Glomerular endothelial cell (primary cell): ENCODE data around the gene POLN. TPM values are rescaled to one million over a fixed set of nuclear protein-coding genes. Genes with fewer than 3 reads are reported as not detected.

ENCODE experiments used
- DNase-seq: peaks from one replicate; pipeline ENCODE4 v3.0.0-alpha.2; 2011; ENCODE audit warnings: low read depth, low spot score; ENCODE audit errors: extremely low read depth
- total RNA-seq: library from RNA; depleted of rRNA; stranded (reverse); fragments of >200 nt; gene quantifications from 2 replicates; pipeline ENCODE4 v1.2.3, GENCODE V29; 2015

POLN gene
- total RNA-seq, 1 donor from 2014 or later: 1.6 TPM

DNA sequence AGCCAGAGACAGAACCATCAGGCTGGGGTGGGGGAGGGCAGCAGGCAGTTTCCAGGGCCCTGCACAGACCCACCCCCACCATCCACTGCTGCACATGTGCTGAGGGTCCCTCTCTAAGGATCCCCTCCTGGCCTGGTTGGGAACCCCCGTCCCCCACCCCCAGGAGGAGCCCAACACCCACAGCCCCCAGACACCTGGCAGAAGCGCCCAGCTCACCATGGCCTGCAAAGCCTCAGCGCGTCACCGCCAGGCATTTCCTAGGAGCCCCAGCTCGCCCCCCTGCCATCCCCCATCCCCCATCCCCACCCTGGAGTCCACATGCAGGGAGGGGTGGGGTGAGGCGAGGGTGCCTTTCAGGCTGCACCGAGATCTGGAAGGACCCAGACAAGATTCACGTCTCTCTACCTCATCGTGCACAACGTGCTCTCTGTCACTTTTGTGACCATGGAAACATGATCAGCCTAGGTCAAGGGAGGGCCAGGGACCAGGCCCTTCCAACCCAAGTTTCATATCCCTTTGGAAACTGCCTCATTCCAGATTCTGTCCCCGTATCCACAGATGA lies 10.7 kb upstream of the POLN start:
- no peak for DNase-seq

DNA sequence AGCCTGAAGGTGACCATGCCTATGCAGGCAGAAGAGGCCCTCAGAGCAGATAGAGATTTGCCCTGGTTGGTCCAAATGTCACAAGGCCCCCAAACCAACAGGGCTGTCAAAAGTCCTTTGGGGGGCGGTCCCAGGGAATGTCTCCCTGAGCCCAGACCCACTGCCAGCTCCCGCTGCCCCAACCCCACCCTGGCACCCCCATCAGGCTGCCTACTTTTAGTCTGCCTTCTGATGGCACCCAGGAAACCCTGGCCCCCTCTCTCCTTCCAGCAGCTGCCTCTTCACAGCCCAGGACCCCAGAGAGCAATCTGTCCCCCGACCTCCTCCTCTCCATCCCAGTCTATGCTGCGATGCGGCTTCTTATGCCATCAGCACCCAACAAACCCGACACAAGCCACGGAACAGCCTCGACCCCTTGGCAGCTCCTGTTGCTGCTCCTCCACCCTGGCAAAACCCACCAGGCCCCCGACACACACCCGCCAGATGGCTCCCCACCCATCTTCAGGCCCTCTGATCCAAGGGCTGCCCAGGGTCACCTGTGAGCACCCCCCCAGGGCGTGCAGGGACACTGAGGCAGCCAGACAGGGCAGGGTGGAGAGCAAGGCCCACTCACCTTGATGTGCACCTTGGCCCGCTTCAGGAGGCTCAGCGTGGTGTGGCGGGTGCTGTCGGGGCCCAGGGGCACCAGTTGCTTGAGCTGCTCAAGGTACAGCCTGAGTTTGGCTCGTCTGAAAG lies 10.0 kb upstream of the POLN start:
- no peak for DNase-seq

DNA sequence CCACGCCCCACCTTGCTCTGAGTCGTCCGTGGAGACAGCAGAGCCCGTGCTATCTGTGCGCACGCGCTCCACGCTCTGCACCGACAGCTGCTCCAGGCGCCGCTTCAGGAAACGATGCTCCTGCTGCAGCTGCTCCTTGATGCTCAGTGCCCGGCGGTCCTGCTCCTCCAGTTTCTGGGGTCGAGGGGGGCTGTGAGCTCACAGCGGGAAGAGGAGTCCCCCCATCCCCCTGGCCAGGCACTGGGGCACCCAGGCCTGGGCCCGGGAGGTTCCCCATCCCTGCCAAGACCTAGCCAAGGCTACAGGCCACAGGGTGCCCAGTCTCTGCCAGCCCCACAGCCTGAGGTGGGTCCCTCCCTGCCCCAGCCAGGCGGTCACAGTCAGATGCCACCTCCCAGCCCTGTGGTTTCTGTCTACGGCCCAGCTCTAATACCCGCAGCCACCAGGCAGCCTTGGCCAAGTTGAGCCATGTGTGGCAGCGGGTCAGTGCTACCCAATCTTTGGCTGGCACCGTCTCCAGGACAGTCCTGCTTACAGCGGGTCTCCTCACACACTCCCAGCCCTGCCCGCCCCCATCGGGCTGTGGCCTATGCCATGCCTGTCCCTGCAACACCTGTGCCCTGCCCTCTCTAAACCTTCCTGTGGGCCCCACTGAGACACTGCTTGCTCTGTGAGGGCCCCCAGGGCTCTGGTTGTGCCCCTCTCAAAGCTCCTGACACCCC lies 9.3 kb upstream of the POLN start:
- DNase-seq: no peak

DNA sequence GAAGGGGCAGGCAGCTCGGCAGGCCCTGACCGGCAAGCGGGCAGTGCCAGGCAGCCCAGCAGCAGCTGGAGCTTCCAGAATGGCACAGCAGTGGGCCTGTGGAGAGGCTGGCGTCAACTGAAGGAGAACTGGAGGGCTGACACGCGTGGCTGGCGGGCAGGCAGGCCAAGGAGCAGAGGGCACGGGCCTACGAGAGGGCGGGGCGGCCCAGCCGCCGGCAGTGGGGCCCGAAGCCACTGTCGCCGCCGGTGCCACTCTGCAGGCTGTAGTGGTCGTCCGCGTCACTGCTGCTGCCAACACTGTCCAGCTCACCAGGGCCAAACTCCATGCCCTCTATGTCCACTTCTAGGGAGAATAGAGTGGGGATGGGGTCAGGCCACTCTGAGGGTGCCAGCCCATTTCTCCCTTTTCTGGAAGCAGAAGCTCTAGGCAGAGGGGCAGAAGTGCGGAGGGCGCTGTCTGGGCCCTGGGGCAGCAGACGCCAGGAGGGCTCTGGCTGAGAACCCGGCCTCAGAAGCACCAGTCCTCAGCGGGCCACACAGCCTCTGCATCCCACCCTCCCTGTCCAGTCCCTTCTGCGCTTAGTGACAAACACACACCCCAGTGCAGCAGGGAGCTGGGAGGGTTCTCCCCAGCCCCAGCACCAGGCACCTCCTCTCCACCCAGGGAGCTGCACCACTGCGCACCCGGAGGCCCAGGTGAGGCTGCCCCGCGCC lies 8.6 kb upstream of the POLN start:
- DNase-seq: no peak

DNA sequence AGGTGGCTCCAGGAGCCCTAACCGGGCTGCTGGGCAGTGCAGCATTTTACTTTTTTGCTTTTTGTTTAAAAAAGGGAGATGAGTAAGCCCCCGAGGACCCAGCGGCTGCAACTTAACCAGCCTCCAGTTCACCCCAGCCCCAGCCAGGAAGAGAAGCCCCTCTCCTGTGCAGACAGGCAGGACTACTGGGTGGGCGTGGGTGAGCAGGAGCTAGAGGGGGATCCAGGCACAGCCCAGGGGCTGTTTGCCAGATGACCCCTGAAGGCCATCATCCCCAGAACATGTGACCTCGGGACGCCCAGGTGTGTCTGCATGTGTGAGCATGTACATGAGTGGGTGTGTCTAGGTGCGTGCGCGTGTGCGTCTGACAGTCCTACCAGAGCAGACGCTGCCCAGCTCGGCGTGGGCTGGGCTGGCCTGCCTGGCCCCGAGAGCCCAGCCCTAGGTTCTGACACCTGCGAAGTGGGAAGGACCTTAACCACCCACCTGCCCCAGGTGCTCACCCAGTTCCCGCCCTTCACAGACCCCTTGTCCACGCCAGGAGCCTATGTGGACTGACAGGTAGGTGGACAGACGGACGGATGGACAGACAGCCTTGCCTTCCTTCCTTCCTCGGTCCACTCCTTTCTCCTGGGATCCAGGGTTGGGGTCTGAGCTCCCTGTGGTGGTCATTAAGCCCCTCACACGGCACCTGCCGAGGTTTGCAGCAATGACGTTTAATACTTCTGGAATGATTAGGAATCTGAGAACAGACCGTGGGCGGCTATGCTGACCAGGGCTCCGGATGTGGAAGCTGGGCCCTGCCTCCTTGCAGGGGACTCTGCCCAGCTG lies 7.8 kb upstream of the POLN start:
- DNase-seq: no peak

DNA sequence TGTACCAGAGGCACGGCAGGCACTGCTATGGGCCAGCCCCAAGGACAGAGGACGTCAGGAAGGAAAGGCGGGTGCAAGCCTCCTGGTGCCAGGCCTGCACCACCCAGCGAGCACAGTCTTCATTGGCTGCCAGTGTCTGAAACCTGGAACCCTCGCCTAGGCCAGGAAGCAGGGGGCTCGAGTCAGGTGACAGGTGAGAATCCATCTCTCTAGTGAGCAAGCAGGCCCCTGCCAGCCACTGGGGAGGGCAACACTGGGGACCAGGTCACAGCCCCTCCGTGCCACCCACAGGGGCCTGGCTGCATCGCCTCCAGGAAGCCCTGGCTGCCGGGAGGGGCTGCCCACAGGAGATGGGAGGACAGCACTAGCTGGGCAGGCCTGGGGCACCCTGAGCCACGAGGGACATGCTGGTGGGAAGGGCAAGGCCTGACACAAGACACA lies 6.9 kb upstream of the POLN start:
- DNase-seq: no peak

DNA sequence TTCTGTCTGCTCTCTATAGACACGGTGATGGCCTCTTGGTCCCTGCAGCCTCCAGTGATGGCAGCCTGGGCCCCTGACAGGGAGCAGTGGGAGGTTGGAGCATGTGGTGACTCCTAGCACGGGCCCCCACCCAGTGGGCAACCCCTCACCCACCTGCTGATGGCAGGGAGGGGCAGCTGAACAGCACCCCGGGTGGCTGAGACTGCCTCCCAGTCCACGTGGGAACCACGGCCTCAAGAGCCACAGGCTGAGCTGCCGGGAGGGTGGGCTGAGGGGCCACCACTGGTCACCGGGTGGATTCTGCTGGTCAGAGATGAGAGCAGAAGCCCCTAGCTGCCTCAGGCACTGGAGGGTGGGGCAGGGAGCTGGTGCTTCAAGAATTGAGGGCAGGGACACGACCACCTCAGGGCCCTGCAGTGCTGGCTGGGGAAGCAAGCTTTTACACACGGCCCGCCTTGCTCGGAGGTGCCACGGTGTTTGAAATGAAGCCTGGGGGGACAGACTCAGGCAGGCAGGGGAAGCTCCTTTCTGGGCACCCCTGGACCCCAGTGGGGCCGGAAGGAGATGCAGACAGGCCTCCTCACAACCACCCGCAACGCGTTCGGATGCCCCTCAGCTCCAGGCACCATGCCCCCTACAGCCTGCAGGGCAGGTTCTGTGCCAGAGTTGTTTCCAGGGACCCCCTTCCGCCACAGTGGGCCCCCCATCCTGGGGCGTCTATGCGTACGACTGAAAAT lies 6.3 kb upstream of the POLN start:
- no peak for DNase-seq

DNA sequence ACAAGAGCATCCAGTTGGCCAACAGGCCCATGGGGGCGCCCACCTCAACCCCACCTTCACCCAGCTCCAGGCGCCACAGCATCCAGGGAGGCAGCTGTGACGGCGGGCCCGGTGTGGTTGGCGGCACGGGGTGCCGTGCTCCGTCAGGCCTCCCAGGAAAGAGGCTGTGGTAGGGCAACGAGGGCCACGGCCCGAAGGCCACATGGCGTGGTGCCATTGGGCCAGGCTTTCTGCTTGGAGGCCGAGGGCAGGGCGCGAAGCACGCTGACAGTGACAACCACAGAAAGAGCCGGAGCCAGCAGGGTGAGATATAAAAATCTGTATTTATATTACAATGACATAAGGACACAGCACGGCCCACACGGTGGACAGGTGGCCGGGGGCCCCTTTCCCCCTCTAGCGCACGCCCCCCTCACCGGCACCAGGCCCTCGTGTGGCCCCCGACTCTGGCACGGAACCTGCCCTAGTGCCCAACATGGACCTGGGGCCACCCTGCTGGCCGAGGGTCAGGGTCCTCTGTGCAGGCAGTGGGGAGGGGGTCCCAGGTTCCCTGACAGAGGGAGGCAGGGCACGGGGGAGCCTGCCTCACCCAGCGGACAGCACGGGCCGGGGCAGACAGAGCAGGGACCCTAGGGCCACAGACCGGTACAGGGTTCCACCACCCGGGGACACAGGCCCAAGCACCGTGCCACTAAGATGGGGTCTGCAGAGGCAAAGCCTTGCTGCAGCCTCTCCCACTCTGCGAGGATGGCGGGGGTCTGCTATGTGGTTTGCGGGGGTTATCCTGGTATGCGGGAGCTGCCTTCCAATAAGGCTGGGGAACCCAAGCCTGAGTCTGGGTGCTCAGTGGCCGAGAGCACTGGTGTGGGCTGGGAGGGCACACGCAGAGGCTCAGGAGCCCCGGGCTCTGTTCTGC lies 5.5 kb upstream of the POLN start:
- no peak for DNase-seq

DNA sequence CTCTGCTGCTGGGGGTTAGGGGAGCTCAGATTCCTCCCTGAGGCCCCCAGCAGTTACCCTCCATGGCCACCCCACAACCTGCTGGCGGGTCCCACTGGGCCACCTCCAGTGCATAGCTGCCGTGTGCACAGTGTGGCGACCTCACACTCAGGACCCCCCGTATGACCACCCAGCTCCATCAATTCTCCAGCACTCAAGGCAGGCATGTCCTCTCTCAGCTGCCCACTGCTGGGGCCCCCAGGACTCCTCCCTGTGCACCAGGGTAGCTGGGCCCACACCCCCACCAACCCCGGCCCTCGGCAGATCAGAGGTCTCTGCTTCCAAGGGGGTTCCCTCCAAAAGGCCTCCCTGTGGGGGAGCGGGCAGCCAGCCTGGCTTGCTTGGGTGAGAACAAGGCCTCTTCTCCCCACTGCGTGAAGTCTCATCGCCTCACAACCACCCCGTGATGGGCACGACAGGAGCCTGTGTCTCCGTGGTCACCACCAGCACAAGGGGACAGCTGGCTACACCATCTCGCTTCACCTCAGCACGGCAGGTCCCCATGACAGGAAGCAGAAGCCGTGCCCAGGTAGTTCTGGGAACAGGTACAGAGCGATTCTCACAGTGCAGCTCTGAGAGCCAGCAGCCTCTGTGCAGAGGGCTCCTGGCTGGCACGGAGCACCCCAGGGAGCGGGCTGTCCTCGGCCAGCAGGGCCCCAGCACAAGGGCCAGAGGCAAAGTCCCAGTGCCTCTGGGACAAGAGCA lies 4.6 kb upstream of the POLN start:
- DNase-seq: no peak

DNA sequence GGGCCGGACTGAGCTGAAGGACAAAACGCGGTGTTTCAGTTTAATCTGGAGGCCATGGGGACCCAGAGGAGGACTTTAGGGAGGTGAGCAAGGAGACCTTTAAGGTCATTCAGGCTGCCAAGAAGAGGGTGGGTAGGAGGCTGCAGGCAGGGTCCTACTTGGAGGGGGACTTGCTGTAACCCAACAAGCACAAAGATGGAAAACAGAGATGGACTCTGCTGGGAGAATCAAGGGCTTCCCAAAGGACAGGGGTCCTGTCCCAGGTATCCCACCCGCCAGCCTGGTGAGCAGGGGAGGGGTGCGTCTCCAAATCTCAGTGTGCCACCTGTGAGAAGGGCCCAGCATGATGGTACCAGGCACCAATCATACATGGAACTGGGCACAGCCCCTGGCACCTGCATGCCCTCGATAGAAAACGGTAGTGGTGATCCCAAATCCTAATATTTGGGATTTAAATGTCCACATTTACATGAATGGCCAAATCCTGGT lies 3.9 kb upstream of the POLN start:
- no peak for DNase-seq

DNA sequence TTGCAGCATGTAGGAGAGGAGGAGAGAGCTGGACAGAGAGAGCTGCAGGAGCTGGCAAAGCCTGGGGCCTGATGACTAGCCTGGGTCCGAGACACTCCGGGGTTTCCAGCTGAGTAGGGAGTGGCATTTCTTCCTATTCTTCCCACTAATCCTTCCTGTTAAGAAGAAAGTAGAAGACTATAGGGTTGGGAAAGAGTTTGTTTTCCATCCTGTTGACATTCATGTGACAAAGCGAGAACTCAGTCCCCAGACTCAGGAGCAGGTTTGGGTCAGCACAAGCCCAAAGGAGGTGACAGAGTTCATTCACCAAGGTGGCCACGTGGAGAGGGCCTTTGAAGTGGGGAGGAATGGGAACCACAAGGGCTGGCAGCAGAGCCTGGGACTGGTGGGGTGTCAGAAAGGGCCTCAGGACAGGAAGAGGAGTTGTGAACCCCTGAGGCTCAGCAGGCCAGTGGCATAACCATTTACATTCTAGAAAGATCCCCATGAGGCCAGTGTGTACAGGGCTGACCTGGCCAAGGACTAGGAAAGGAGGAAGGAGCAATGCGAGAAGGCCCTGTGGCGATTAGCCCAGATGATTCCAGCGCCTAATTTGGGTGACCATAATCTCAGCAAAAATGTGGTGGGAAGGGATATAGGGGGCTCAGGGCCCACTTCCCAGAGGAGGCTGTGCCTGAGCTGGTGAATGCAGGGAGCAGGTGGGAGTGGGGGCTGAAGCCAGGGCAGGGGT lies 3.3 kb upstream of the POLN start:
- DNase-seq: no peak

DNA sequence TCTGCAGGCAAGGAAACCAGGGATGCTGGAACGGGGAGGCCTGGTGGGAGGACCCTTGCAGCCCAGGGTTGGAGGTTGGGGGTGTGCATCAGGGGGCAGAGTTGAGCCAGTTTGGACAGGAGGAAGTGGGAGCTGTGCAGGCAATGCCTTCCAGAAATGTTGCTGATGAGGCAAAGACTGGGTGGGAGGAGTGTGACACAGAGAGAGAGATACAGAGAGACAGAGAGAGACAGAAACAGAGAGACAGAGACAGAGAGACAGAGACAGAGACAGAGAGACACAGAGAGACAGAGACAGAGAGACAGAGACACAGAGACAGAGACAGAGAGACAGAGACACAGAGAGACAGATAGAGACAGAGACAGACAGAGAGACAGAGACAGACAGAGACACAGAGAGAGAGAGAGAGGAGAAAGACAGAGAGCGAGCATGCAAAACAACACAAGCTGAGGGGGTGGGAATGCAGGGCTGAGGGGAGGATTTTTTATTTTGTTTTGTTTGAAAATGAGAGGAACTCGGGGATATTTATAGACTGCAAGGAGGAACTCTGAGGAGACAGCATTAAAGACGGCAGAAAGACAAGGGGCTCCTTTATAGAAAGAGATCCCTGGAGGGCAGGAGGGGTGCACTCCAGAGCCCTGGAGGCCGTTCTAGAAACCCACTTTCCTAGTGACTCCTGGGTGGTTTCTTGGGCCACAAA lies 1.9 kb upstream of the POLN start:
- DNase-seq: no peak

DNA sequence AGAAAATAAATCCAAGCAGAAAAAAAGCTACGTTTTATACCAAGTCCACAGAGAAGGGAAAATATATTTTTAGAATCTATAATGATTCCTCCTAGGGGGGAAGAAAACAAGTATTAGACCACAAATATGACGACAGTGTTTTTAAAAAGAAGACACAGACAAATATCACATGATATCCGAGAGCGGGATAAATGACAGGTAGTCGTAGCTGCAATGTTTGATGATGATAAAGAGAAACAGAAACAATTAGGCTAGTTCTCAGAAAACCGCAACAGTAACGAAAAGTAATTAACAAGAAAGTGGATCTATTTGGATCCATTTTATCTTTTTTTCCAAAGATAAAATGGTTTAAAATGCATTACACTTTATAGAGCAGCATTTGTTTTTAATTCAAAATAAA lies 918 bp downstream of the POLN start:
- no peak for DNase-seq

DNA sequence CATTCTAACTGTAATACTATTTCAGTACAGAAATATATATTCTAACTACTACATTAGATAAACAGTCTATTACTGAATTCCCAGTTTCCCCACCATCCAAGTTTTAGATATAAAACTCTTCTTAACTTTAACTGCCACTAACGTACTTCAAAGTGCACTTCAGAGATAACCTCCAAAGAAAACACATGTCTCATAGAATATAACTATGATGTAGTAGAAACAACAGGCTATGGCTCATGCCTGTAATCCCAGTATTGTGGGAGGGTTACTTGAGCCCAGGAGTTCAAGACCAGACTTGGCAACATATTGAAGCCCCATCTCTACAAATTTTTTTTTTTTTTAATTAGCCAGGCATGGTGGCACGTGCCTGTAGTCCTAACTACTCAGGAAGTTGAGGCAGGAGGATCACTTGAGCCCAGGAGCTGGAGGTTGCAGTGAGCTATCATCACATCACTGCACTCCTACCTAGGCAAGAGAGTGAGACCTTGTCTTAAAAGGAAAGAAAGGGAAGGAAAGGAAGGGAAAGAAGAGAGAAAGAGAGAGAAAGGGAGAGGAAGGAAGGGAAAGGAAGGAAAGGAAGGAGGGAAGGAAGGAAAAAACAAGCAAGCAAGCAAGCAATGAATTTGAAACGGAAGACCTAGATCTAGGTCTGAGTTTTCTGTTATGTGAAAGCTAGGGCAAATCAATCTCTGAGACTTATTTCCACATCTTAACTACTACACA lies 4.8 kb downstream of the POLN start:
- no peak for DNase-seq

DNA sequence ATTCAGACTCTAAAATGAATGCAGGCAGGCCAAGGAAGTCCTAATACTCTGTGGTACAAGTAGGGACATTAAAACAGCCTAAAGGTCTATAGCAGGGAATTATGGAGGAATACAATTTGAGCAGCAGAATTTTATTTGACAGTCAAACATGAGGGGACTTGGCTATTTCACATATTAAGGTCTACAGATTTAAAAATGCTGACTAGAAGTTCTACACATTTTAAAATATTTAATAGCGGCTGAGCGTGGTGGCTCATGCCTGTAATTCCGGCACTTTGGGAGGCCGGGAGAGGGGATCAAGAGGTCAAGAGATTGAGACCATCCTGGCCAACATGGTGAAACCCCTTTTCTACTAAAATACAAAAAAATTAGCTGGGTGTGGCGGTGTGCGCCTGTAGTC lies 10.8 kb downstream of the POLN start:
- DNase-seq: no peak

DNA sequence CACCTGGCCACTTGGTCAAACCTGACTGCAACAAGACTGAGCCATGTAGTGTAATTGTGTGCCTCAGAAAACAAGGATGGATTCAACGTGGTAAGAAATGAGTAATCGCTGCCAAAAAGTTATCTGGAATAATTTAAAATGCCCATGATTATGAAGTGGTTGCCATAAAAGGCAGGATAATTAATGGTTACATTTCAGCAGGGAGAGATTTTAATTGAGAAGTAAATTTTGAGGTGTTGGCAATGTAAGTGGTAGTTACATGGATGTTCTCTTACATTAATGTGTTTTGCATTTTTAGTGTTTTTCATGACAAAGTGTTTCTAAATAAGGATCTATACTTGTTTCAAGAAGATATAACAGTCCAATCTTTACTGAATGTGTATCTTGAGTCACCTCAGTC lies 15.7 kb downstream of the POLN start:
- no peak for DNase-seq
